Spleen (tissue), 3 donors: ENCODE results near the gene SMC1A.

ENCODE experiments used
- POLR2A ChIP-seq, 3 donors: fragments of 450-650 bp; IDR thresholded peaks; one replicate each; pipeline ENCODE4 v1.5.1; 2017; ENCODE audit warnings: antibody characterized with exemption in 3 of 3, mild to moderate bottlenecking in 1 of 3
- POLR2AphosphoS5 ChIP-seq, 3 donors: sonication (generic); formaldehyde crosslinking; IDR thresholded peaks; one replicate each; pipeline ENCODE4 v1.5.1; 2017; ENCODE audit warnings: antibody characterized with exemption in 3 of 3

GRCh38 chrX:53337101-53337500 lies 85.4 kb downstream of the SMC1A start:
- TF ChIP-seq POLR2A (IDR thresholded peaks at IDR 0.05): no peak
- no peak for TF ChIP-seq POLR2AphosphoS5 (IDR thresholded peaks at IDR 0.05)
